Measurements from ENCODE around the gene PLEKHN1.
A peak's percentile ranks its signal among the peaks of the same experiment; 100 is the strongest.

The PLEKHN1 gene

GRCh38 chr1:966135-966703 is at the start of gene PLEKHN1:
Gene PLEKHN1 (plus strand): TSS chr1:966482. CDS start chr1:966532, 50 bp downstream.
- no peak for DNase-seq

GRCh38 chr1:917076-917459 is 49.2 kb upstream of the PLEKHN1 start:
- DNase-seq = no peak

- no peak for DNase-seq
These were observed 48.7 kb upstream of the PLEKHN1 start for GRCh38 chr1:917466-918091.

- DNase-seq = no peak
These were observed 47.9 kb upstream of the PLEKHN1 start for GRCh38 chr1:918353-918752.

- DNase-seq = no peak
These were observed 47.4 kb upstream of the PLEKHN1 start for GRCh38 chr1:918843-919242.

- DNase-seq = no peak
These were observed 46.9 kb upstream of the PLEKHN1 start for GRCh38 chr1:919271-919872.

GRCh38 chr1:920010-920409 is 46.3 kb upstream of the PLEKHN1 start:
- no peak for DNase-seq

- no peak for DNase-seq
These were observed 45.8 kb upstream of the PLEKHN1 start for GRCh38 chr1:920521-920920.

GRCh38 chr1:921011-921837 is 45.1 kb upstream of the PLEKHN1 start:
- DNase-seq = peak; percentile 23

- DNase-seq = peak; percentile 48
These were observed 42.9 kb upstream of the PLEKHN1 start, which contains the start of gene SAMD11 for GRCh38 chr1:923131-923990. Gene SAMD11 (plus strand): TSS chr1:923923. CDS start chr1:924432, 509 bp downstream.

GRCh38 chr1:923991-924655 is 42.2 kb upstream of the PLEKHN1 start:
- DNase-seq = no peak

GRCh38 chr1:924656-925560 is 41.4 kb upstream of the PLEKHN1 start:
- no peak for DNase-seq

GRCh38 chr1:925561-926421 is 40.5 kb upstream of the PLEKHN1 start:
- no peak for DNase-seq

- no peak for DNase-seq
These were observed 39.0 kb upstream of the PLEKHN1 start for GRCh38 chr1:927234-927633.

- no peak for DNase-seq
These were observed 38.5 kb upstream of the PLEKHN1 start for GRCh38 chr1:927748-928147.

- DNase-seq = no peak
These were observed 37.2 kb upstream of the PLEKHN1 start for GRCh38 chr1:928825-929661.

- DNase-seq = no peak
These were observed 36.3 kb upstream of the PLEKHN1 start for GRCh38 chr1:929712-930632.

GRCh38 chr1:930633-931138 is 35.6 kb upstream of the PLEKHN1 start:
- no peak for DNase-seq

Data from stimulated activated naive CD4-positive, alpha-beta T cell treated with Interleukin-2 at 50 U/mL for 16 hours (primary cell).